Measurements from ENCODE around the gene RRAGA. TPM values are rescaled to one million over a fixed set of nuclear protein-coding genes. Genes with fewer than 3 reads are reported as not detected.
"Not testable (repeated sequence)": the region's sequence is repeated elsewhere in the genome, so short reads cannot be mapped to it uniquely, and the experiment has no call there.

The RRAGA gene
- total RNA-seq, 1 donor from 2014 or later = 43.1 TPM

GRCh38 chr9:19085295-19085694 lies 36.1 kb downstream of the RRAGA start:
- intact Hi-C loops (cut with micrococcal nuclease) = loop anchor here (1.0 to 2.0 kb wide), 3 partner anchors 18 to 372 kb away; partner anchors contain the start of gene HAUS6

GRCh38 chr9:19087106-19088000 lies 38.1 kb downstream of the RRAGA start:
- intact Hi-C loops (cut with micrococcal nuclease) = no loop called here

- intact Hi-C loops (cut with micrococcal nuclease) = not testable (repeated sequence)
These were observed 48.2 kb downstream of the RRAGA start for GRCh38 chr9:19097431-19097830.

Other genes with a start within 250 kb of the RRAGA start
- gene SAXO1, start 16.2 kb upstream of the RRAGA start, total RNA-seq = not detected in 2 replicates
- 28.0 and 28.6 TPM in 2 replicates for gene HAUS6, start 53.5 kb downstream of the RRAGA start, total RNA-seq
- gene PLIN2, start 78.1 kb downstream of the RRAGA start, total RNA-seq = 64.4 and 65.8 TPM in 2 replicates
- gene DENND4C, start 181.3 kb downstream of the RRAGA start, total RNA-seq = 37.6 and 40.1 TPM in 2 replicates

Data from T-helper 2 cell treated with Interferon-gamma antibody and Interleukin-4, amounts not matched to agents 100 ng/mL and 5 ng/mL, for 36 hours (primary cell).